ENCODE data around the gene COL23A1.

COL23A1 gene

GRCh38 chr5:178338126-178338749, 252.0 kb downstream of the COL23A1 start:
- TF ChIP-seq CTCF (IDR thresholded peaks at IDR 0.05), result no peak
- H3K27me3 ChIP-seq, result peaks cover 0 to 31% of the 10 kb centered on the region in 2 donors
- intact Hi-C loops (cut with DNase I; ENCODE audit: low total_unique reads), result no loop called here
- no peaks in the 10 kb centered on the region for H3K4me1 ChIP-seq
- peak in 1 of 2 donors; percentile 44 for DNase-seq
- no peak overlapping the region for H3K4me3 ChIP-seq
- no peak overlapping the region for H3K27ac ChIP-seq
- no peaks in the 10 kb centered on the region for H3K36me3 ChIP-seq
- no peaks in the 10 kb centered on the region for H3K9me3 ChIP-seq

- DNase-seq, result peak in 1 of 2 donors; percentile 45
- intact Hi-C loops (cut with DNase I; ENCODE audit: low total_unique reads), result no loop called here
- no peak overlapping the region for H3K4me3 ChIP-seq
- H3K9me3 ChIP-seq, result no peaks in the 10 kb centered on the region
- no peaks in the 10 kb centered on the region for H3K36me3 ChIP-seq
- peaks cover 0 to 32% of the 10 kb centered on the region in 2 donors for H3K27me3 ChIP-seq
- peaks cover 0 to 2% (median 0%) of the 10 kb centered on the region in 4 donors for H3K4me1 ChIP-seq
- no peak for TF ChIP-seq CTCF (IDR thresholded peaks at IDR 0.05)
- no peak overlapping the region for H3K27ac ChIP-seq
Measured at GRCh38 chr5:178337334-178337741, 252.9 kb downstream of the COL23A1 start.

DNA sequence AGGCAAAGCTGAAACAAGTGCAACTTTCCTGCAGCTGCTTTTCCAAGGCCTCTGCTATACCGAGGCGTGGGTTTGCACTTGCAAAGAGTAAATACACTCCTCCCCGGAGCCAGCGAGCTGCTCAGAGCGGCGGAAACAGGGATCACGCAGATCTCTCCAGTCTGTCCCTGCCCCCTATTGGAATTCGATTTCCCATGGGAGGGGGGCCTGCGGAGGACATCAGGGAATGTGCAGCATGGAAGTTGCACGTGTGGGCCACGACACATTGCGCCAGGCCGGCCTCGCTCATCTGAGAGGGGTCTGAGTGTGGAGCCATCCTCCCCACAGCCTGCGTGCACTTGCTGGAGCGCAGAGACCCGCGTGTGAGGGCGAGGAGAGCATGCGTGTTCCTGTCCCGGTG, 253.3 kb downstream of the COL23A1 start:
- peak in 1 of 2 donors; percentile 57 for DNase-seq
- no peaks in the 10 kb centered on the region for H3K36me3 ChIP-seq
- H3K9me3 ChIP-seq, result no peaks in the 10 kb centered on the region
- H3K4me1 ChIP-seq, result peaks cover 0 to 6% (median under 1%) of the 10 kb centered on the region in 4 donors
- intact Hi-C loops (cut with DNase I; ENCODE audit: low total_unique reads), result no loop called here
- peaks cover 0 to 32% of the 10 kb centered on the region in 2 donors for H3K27me3 ChIP-seq
- H3K4me3 ChIP-seq, result no peak overlapping the region
- TF ChIP-seq CTCF (IDR thresholded peaks at IDR 0.05), result no peak
- no peak overlapping the region for H3K27ac ChIP-seq

GRCh38 chr5:178335302-178336030, 254.7 kb downstream of the COL23A1 start:
- Histone ChIP-seq H3K36me3 (no peaks in the 10 kb centered on the region), H3K9me3 (no peaks in the 10 kb centered on the region), H3K4me3 (no peak overlapping the region), H3K4me1 (peaks cover 0 to 14% (median 10%) of the 10 kb centered on the region in 4 donors), H3K27ac (no peak overlapping the region), H3K27me3 (peaks cover 0 to 25% of the 10 kb centered on the region in 2 donors)
- TF ChIP-seq CTCF (IDR thresholded peaks at IDR 0.05), result no peak
- DNase-seq, result peak in 1 of 2 donors; percentile 9
- intact Hi-C loops (cut with DNase I; ENCODE audit: low total_unique reads), result no loop called here

DNA sequence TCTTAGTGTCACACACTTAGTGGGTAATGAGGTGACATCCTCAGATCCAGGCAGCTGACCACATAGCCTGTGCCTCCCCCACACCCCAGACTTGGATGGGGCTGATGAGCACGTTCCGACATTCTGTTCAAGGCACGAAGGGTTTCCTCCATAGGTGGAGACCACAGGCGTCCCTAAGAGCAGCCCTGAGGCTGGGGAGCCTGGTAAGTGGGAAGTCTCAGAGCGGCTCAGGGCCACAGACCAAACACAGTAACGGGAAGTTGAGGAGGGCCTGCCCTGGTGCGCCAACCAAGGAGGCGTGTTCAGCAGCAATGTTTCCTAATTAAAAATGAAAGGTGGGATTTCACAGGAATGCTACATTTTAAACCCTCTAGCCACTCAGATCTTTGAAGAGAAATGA, 255.3 kb downstream of the COL23A1 start:
- H3K4me3 ChIP-seq, result no peak overlapping the region
- DNase-seq, result peak in 1 of 2 donors; percentile 55
- peaks cover 0 to 24% of the 10 kb centered on the region in 2 donors for H3K27me3 ChIP-seq
- no peaks in the 10 kb centered on the region for H3K9me3 ChIP-seq
- intact Hi-C loops (cut with DNase I; ENCODE audit: low total_unique reads), result no loop called here
- TF ChIP-seq CTCF (IDR thresholded peaks at IDR 0.05), result no peak
- H3K36me3 ChIP-seq, result no peaks in the 10 kb centered on the region
- H3K4me1 ChIP-seq, result peaks cover 0 to 14% (median 10%) of the 10 kb centered on the region in 4 donors
- H3K27ac ChIP-seq, result no peak overlapping the region

All from tibial artery (tissue), 4 donors.